Stromal cell of bone marrow (primary cell): Measurements from ENCODE around the gene TSPEAR.
"Not testable (repeated sequence)": the region's sequence is repeated elsewhere in the genome, so short reads cannot be mapped to it uniquely, and the experiment has no call there.

Experiments
- DNase-seq: peaks from one replicate; pipeline ENCODE4 v3.0.0-alpha.2; 2012; ENCODE audit warnings: low read depth

TSPEAR gene

DNA sequence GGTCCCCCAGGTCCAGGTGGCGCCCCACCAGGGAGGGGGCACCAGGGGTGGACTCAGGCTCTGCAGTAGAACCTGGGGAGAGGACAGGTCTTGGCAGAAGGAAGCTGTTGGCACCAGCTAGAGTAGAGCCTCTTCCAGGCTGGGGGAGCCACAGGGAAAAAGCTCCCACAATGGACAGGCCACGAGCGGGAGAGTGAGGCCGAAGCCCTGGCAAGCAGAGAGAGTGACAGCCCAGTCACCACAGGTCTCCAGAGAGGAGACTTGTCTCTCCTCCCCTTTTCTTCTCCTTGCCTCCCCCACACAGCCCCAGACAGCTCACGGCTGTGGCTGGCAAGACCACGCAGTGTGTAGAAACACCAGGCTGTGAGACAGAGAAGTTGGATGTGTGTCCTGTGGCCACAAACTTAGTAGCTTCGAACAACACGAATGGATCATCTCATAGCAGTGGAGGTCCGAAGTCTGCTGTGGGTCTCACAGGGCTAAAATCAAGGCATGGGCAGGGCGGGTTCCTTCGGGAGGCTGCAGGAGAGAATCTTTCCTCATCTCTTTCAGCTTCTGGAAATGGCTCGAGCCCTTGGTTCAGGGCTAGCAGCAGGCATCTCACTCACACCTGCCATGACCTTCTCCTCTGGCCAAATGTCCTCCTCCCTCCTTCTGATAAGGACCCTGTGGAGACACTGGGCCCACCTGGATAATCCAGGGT, 60.2 kb downstream of the TSPEAR start:
- no peak for DNase-seq

DNA sequence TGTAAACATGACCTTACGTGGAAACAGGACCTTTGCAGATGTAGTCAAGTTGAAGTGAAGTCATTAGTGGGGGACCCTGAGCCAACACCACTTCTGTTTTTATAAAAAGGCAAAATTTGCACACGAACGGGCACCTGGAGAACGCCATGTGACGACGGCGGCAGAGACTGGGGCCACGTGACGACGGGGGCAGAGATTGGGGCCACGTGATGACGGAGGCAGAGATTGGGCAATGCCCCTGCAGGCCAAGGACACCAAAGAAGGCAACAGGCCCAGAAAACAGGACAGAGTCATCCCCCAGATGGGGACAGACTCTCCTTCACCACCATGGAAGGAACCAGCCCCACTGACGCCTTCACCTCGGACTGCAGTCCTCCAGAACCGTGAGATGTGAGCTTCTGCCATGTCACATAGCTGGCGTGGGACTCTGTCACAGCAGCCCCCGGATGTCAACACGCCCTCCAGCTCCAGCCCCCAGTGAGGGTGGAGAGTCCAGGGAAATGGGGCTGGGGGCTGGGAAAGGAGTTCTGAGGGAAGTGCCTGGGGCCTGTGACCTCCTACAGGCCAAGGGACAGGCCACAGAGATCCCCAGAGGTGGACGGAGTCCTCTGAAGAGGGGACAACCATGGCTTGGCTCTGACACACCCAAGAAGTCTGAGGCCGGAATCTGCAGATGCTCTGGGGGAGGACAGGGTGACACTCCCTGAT, 61.0 kb downstream of the TSPEAR start:
- DNase-seq = no peak

DNA sequence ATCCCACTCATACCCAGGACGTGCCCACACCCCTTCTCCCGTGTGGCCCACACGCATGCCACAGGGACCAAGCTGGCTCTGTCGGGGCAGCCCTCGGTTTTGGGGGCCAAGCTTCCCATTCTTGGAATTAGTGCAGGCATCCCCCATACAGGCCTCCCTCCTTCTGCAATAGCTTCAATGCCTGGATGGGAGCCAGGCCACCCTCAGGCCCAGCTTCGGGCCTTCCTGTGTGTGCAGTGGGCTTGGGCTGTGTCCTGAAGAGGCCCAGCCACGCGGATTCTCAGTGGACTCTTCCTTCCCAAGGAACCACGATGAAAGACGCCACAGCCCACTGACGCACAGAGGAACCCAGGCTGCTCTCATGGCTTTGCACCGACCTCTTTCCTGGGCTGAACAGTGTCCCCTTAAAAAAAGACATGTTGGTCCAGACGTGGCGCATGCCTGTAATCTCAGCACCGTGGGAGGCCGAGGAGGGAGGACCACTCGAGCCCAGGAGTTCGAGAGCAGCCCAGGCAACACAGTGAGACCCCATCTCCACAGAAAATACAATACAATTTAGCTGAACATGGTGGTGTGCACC, 61.8 kb downstream of the TSPEAR start:
- DNase-seq = no peak

DNA sequence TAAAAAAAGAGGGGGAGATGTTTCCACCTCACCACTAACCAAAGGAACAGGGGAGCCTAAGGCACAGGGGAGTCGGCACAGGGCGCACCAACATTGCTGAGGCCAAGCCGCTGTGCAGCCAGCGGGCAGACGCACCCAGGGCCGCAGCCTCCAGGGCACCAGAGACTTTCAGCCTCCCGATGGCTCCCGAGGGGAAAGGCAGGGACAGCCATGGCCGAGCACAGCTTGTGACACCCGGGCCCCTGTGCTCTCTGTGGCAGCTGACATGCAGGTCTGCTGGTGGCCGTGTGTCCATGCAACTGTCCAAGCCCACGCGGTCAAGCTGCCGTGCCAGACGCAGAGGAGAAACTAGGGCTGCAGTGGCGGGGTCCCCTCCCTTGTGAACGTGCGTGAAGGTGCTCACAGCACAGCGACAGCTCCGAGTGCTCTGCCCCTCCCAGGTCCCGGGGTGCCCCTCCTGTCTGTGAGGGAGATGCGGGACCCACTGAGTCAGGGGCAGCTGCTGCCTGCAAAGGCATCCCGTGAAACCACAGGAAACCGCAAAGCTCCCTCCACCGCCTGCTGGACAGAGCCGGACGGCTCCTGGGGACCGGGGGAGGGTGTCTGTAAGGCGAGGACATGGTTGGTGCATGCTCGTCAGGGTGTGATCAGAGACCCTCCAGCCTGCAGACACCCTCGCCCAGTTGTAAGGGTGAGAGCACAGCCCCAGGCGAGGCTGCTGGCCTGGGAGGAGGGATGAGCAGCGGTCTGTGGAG, 62.6 kb downstream of the TSPEAR start:
- DNase-seq = no peak

DNA sequence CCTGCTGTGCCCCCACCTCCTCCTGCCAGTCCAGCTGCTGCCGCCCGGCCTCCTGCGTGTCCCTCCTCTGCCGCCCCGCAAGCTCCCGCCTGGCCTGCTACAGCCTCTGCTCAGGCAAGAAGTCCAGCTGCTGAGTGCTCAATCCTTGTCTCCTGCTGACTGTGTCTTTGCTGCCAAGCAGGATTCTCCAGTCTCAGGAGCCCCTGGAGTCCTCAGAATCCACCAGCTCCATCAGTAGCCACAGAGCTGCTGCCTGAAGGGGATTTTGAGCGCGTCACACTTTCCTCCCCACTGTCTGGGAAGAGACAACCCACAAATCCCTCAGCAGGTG, 64.2 kb downstream of the TSPEAR start:
- no peak for DNase-seq

DNA sequence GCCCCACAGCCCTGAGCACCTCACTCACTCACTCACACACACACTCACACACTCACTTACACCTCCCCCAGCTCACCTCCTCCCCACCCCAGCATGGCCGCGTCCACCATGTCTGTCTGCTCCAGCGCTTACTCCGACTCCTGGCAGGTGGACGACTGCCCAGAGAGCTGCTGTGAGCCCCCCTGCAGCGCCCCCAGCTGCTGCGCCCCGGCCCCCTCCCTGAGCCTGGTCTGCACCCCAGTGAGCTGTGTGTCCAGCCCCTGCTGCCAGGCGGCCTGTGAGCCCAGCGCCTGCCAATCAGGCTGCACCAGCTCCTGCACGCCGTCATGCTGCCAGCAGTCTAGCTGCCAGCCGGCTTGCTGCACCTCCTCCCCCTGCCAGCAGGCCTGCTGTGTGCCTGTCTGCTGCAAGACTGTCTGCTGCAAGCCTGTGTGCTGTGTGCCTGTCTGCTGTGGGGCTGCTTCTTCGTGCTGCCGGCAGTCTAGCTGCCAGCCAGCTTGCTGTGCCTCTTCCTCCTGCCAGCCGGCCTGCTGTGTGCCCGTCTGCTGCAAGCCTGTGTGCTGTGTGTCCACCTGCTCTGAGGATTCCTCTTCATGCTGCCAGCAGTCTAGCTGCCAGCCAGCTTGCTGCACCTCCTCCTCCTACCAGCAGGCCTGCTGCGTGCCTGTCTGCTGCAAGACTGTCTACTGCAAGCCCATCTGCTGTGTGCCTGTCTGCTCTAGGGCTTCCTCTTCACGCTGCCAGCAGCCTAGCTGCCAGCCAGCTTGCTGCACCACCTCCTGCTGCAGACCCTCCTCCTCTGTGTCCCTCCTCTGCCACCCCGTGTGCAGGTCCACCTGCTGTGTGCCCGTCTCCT, 64.8 kb downstream of the TSPEAR start, which contains the start of gene KRTAP10-11:
KRTAP10-11 (plus strand) TSS at position 49 of the 856 bp plus-strand sequence; CDS start at position 94, 45 bp downstream.
- DNase-seq = not testable (repeated sequence)

DNA sequence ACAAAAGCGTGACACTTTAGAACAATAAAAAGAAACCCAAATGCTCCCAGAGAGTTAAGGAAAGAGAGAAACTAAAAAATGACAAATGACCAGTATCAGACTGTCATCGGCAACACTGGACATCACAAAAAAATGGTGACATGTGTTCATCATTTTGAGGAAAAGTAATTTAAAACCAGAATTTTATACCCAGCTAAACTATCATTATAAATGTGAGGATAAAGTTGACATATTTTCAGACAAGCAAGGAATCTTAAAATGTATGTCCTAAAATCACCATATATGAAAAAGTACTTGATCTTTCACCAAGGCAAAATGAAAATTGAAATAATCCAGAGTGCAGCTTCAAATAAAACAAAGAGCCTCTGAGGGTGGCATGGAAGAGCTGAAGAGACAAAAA, 66.5 kb downstream of the TSPEAR start:
- DNase-seq = no peak

DNA sequence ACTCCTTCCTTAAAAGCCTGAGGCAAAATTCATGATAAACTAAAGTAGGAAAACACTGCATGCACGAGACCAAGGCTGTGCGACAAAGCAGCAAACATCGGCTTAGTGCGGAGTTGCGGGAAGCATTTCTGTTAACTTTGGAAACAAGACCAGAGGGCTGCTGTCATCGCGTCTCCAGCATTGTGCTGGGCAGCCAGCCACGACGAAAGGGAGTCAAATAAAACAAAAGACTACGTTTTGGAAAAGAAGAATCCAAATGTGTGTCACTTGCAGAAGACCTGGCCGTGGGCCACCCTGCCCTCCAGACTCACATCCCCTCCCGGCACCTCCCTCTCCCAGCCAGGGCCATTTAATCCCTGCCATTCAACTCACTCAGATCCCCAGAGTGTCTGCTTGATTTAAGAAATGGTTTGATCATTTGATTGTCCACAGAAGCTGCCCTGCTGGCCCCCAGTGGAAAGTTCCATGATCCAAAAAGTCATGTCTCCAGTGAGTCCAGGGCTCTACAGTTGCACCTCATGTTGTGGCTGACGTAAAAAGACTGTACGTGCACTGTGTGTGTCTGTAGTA, 67.5 kb downstream of the TSPEAR start:
- no peak for DNase-seq

DNA sequence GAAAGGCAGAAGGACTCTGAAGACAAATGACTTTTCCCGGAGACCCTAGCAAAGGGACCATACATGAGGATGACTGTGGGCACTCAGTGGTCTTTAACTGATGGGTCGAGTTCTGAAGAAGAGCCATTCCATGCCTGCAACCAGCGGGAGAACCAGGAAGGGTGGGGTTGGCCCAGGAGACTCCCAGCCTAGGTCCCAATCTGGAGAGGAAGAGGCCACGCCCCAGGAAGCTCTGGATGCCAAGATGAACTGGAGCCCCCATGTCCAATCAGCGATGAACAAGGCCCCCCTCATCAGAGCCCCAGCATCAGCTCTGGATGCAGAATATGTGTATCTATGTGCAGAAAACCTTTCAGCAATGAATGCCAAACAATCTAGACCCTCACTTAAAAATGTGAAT, 70.6 kb downstream of the TSPEAR start:
- no peak for DNase-seq

DNA sequence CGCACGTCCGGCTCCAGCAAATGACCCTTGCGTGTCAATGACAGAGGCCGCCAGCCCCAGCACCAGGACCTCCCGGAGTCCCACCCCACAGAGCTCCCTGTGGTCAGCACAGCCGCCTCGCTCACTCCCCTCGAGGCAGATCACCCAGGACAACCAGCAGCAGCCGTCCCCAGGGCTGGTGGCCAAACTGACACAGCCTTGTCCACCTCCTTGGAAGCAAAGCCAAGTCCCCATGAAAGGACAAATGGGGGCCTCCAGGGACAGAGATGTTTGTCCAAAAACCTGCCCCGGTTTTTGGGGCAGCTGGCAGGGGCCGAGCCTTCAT, 72.1 kb downstream of the TSPEAR start:
- no peak for DNase-seq

DNA sequence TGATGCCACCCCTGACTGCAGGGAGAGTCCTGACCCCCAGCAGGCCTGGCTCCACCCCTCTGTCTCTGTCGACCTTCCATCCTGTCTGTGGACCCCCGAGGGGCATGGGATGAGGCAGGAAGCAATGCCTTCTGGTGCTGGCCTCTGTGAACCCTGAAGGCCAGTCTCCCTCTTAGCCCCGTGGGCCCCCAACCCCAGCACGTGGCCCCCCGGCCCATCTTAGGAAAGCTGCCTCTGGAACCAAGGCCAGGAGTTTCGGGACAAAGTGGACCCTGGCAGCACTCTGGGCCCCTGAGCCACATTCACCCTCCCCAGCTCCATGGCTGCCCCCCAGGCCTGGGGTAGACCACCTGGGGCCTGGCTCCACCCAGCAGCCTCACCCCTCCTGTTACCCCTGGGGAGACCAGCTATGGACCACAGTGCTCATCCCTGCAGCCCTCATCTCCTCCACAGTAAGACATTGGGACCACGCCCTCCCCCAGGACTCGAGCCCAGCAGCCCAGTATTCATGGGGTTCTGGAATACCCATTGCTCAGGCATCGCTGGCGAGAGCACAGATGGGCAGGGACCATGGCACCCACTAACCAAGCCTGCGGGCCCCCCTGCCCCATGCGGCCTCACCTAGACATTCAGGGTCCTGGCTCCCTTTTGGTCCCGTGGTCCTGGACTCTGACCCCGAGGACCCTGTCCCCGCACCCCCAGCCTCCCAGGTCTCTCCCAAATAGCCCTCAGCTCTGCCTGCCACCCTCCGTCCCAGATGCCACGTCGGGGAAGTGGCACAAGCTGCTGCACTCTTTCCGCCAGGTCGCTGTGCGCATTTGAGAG, 72.7 kb downstream of the TSPEAR start:
- DNase-seq = not testable (repeated sequence)

DNA sequence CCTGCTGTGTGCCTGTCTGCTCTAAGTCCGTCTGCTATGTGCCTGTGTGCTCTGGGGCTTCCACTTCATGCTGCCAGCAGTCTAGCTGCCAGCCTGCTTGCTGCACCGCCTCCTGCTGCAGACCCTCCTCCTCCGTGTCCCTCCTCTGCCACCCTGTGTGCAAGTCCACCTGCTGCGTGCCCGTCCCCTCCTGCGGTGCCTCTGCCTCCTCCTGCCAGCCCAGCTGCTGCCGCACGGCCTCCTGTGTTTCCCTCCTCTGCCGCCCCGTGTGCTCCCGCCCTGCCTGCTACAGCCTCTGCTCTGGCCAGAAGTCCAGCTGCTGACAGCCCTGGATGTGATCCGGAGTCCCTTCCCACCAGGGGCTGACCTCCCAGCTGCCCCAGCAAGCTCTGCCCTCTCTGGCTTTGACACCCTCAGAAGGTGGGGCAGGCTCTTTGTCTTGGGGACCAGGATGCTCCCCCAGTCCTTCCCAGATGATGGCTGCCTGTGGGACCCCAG, 73.5 kb downstream of the TSPEAR start:
- not testable (repeated sequence) for DNase-seq

DNA sequence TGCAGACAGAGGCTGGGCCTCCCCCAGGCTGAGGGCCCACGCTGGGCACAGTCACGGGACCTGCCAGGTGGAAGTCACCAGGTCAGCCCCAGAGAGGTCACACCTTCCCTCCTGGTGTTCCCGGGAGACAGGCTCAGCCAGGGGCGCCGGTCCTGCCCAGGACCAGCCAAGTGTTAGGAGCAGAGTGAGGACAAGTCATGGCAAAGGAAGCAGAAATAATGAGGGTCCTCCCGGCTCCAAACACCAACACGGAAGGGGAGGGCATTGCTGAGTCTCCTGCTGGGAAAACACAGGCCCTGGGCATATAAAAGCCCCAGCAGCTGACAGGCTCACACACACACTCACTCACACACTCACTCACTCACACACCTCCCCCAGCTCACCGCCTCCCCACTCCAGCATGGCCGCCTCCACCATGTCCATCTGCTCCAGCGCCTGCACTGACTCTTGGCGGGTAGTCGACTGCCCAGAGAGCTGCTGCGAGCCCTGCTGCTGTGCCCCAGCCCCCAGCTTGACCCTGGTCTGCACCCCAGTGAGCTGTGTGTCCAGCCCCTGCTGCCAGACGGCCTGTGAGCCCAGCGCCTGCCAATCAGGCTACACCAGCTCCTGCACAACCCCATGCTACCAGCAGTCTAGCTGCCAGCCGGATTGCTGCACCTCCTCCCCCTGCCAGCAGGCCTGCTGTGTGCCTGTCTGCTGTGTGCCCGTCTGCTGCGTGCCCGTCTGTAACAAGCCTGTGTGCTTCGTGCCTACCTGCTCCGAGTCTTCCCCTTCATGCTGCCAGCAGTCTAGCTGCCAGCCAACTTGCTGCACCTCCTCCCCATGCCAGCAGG, 74.1 kb downstream of the TSPEAR start, which contains the start of gene KRTAP10-10:
KRTAP10-10 (plus strand) TSS at position 339 of the 833 bp plus-strand sequence; CDS start at position 401, 62 bp downstream.
- DNase-seq = no peak

DNA sequence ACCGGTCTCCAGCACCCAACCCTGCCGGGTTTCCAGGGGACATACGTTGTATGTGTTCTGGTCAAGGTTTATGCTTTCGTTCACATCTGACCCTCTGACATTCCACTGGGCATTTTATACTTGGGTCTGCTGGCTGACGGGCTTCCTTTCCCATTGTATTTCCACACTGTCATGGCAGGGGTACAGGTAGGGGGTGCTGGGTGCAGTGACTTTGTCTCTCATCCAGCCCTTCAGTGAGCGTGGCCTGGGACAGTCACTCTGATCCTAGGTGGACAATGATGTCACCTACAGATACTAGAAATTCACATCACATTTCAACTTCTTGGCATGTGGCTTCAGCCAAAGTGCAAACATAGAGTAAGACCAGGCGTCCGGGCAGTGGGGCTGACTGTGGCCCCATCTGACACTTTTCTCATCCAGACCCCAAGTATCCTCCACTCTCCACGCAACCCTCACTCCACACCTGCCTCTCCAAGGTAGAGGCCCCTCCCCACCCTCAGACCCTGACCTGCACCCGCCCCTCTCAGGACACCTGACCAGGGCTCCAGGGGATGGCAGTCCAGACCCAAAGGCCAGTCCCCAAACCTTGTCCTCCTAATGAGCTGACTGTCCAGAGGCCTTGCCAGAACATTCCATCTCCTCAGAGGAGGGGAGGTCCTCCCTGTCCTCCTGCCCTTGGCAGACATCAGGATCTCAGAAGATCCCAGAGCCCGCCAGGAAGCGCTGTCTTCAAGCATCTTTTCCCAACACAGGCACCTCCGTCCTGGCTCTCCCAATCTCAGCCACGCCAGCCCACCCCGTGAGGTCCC, 75.0 kb downstream of the TSPEAR start:
- DNase-seq = no peak

DNA sequence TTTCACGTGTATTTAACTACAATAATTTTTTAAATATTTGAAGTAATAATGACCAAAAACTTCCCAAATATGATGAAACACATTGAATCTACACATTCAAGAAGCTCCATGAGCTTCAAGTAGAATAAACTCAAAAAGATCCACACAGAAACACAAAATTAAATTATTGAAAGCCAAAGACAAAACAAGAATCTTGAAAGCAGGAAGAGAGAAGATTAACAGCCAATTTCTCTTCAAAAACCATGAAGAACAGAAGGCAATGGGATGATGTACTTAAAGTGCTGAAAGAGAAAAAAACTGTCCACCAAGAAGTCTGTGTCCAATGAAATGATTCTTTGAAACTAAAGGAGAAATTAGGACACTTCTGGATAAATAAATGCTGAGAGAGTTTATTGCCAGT, 79.3 kb downstream of the TSPEAR start:
- no peak for DNase-seq

DNA sequence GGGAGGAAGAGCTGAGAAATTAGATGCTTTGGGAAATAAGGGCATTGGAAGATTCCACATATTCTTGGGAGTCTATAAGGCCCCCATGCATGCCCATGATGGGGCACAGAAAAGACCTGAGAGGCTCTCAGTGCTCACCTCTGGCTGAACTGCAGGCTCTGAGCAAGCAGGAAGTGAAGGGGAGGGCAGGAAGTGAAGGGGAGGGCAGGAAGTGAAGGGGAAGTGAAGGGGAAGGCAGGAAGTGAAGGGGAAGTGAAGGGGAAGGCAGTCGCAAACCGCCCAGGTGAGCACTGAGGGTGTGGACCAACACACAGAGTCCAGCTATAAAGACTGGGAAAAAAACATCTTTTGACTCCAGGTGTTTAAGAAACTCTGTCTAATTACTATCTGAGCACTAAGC, 80.9 kb downstream of the TSPEAR start:
- DNase-seq = no peak

DNA sequence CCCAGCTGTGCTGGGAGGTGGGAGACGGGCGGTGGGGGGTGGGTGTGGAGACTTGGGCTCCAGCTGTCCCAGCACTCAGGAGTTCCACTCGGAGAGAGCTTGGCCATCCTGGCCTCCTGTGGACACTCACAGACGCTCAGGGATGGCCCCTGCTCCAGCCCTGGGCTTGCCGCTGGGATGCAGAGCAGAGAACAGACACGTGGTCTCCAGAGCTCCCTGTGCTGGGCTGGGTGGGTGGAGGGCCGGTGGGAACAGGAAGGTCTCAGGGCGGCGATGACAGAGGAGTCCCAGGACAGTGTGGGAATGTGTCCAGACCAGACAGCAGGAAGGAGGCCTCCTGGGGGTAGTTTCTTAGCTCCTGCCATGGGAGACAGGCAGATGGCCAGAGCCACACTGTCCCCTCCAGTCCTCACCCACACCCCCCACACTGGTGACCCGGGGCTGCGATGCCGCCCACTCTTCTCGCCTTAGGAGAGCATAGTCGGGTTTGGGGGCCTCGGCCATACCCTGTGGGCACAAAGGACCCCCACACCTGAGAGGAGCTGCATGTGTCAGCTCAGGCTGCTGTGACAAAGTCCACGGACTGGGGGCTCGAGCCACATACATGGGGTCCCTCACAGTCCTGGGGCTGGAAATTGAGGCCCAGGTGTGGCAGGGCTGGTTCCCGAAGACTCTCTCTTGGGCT, 82.5 kb downstream of the TSPEAR start:
- DNase-seq = no peak

DNA sequence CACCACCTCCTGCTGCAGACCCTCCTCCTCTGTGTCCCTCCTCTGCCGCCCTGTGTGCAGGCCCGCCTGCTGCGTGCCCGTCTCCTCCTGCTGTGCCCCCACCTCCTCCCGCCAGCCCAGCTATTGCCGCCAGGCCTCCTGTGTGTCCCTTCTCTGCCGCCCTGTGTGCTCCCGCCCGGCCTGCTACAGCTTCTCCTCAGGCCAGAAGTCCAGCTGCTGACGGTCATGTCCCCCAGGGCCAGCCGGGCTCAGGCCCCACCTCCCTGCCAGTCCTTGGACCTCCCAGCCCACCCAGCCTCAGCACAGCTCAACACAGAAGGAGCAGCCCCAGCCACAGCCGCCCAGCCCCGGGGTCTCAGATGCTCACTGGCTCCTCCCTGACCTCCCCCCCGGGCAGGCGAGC, 83.5 kb downstream of the TSPEAR start:
- not testable (repeated sequence) for DNase-seq
